Measurements from ENCODE around the gene F11. TPM values are rescaled to one million over a fixed set of nuclear protein-coding genes. Genes with fewer than 3 reads are reported as not detected.

Gene F11
- total and polyA plus RNA-seq, 2 of the 13 experiments (the other 11 are each of a cell fraction or from before 2014, with no cell fraction given) = 35.1 to 58.0 TPM

DNA sequence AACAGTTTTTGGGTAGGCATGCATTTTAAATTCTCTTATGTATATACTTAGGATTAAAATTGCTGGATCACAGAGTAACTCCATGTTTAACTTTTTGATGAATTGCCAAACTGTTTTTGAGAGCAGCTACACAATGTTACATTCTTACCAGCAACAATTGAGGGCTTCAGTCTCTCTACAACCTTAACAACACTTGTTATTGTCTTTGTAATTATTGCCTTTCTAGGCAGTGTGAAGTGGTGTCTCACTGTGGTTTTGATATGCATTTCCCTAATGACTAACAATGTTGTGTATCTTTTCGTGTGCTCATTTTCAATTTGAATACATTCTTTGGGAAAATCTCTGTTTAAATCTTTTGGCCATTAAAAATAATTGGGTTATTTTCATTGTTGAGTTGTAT lies 17.3 kb upstream of the F11 start:
- Histone ChIP-seq H3K4me1 (ENCODE audit: insufficient read depth, low read length) (peaks cover 18% of the 10 kb centered on the region), H3K4me2 (ENCODE audit: low read depth, low read length) (no peak overlapping the region), H3K79me2 (ENCODE audit: insufficient read depth, low read length) (no peaks in the 10 kb centered on the region), H3K4me3 (replicated peaks in 1 of 3; ENCODE audit: insufficient read depth in 1 of 3, low read depth in 2 of 3, low read length in 3 of 3) (no peak overlapping the region), H3K9ac (ENCODE audit: insufficient read depth, low read depth, low read length) (no peak overlapping the region), H3K9me3 (ENCODE audit: low read length) (no peaks in the 10 kb centered on the region), H4K20me1 (ENCODE audit: insufficient read depth, low read length) (no peaks in the 10 kb centered on the region), H3K36me3 (replicated peaks in 1 of 2; ENCODE audit: control insufficient read depth in 1 of 2, insufficient read depth in 2 of 2, low read length in 2 of 2) (no peaks in the 10 kb centered on the region), H2AFZ (ENCODE audit: low read length) (no peak overlapping the region), H3K27me3 (ENCODE audit: control insufficient read depth in 1 of 2, insufficient read depth in 2 of 2, low read length in 2 of 2) (no peaks in the 10 kb centered on the region), H3K27ac (ENCODE audit: extremely low read length, insufficient read depth, low read length) (no peak overlapping the region)
- 72% methylated on average over 1 of the region's 1 CpG for WGBS (ENCODE audit: low lambda C conversion rate)
- DNase-seq (ENCODE audit: low spot score) (no peak), FAIRE-seq (no peak), ATAC-seq (no peak)
- intact Hi-C loops (cut with micrococcal nuclease; ENCODE audit: unreplicated experiment) = no loop called here
- in situ Hi-C loops (cut with HindIII; ENCODE audit: extremely low pct_ligation_motif_present, low pct_unique_long_range_greater_than_20kb) = no loop called here
- CTCF ChIA-PET (ENCODE audit: low intra/inter-chr PET ratio, low total read pairs) = no interaction called here
- POLR2A ChIA-PET = no interaction called here
- TF ChIP-seq RBAK (CRISPR knock-in tag; IDR thresholded peaks at IDR 0.05) = no peak
- no peak for TF ChIP-seq ISX (CRISPR knock-in tag; conservative IDR thresholded peaks at IDR 0.05)
- no peak for TF ChIP-seq FOXO1 (CRISPR knock-in tag; IDR thresholded peaks at IDR 0.05)
- TF ChIP-seq ZFX (CRISPR knock-in tag; IDR thresholded peaks at IDR 0.05; ENCODE audit: low read depth) = no peak
- no peak for TF ChIP-seq SATB2 (CRISPR knock-in tag; IDR thresholded peaks at IDR 0.05)
- TF ChIP-seq ZMYM4 (CRISPR knock-in tag; IDR thresholded peaks at IDR 0.05) = no peak
- TF ChIP-seq ZNF781 (CRISPR knock-in tag; IDR thresholded peaks at IDR 0.05; ENCODE audit: borderline replicate concordance, not compliant biosample characterization) = no peak
- TF ChIP-seq ZNF33A (CRISPR knock-in tag; IDR thresholded peaks at IDR 0.05; ENCODE audit: borderline replicate concordance) = no peak
- TF ChIP-seq HOXA3 (CRISPR knock-in tag; IDR thresholded peaks at IDR 0.05) = no peak
- TF ChIP-seq SP2 (CRISPR knock-in tag; IDR thresholded peaks at IDR 0.05) = no peak
- TF ChIP-seq ZNF230 (CRISPR knock-in tag; IDR thresholded peaks at IDR 0.05) = no peak
- TF ChIP-seq, protein P1, sequence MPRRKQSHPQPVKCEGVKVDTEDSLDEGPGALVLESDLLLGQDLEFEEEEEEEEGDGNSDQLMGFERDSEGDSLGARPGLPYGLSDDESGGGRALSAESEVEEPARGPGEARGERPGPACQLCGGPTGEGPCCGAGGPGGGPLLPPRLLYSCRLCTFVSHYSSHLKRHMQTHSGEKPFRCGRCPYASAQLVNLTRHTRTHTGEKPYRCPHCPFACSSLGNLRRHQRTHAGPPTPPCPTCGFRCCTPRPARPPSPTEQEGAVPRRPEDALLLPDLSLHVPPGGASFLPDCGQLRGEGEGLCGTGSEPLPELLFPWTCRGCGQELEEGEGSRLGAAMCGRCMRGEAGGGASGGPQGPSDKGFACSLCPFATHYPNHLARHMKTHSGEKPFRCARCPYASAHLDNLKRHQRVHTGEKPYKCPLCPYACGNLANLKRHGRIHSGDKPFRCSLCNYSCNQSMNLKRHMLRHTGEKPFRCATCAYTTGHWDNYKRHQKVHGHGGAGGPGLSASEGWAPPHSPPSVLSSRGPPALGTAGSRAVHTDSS (CRISPR knock-in tag; conservative IDR thresholded peaks at IDR 0.05) = no peak
- no peak for TF ChIP-seq ZNF557 (CRISPR knock-in tag; IDR thresholded peaks at IDR 0.05)
- no peak for TF ChIP-seq ZFP41 (CRISPR knock-in tag; IDR thresholded peaks at IDR 0.05; ENCODE audit: borderline replicate concordance)
- BruUV-seq (replicated peaks) = no TSS peak

Data from HepG2 (cell line).